Astrocyte of the hippocampus (primary cell): ENCODE data around the gene FRK.
"Not testable (repeated sequence)": the region's sequence is repeated elsewhere in the genome, so short reads cannot be mapped to it uniquely, and the experiment has no call there.

ENCODE experiments used
- DNase-seq: peaks from one replicate; pipeline ENCODE4 v3.0.0; 2011; ENCODE audit warnings: low read depth, low spot score

Gene FRK

DNA sequence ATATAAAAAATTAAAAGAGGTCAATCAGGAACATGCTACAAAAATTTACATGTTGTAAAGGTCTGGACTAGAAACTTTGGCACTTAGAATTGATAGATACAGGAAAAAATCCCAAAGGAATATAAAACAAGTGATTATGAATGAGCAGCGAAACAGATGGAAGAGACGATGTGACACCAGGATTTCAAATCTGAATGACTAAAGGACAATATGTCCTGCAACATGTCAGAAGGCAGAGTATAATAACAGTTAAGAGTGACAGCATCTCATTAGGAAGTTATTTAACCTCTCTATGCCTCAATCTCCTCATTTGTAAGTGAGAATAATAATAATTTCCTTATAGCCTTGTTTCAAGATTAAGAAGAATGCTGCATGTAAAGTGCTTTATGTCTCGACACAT is 50.3 kb downstream of the FRK start:
- no peak for DNase-seq

GRCh38 chr6:116008470-116009243 is 52.0 kb downstream of the FRK start:
- DNase-seq: peak; percentile 71

DNA sequence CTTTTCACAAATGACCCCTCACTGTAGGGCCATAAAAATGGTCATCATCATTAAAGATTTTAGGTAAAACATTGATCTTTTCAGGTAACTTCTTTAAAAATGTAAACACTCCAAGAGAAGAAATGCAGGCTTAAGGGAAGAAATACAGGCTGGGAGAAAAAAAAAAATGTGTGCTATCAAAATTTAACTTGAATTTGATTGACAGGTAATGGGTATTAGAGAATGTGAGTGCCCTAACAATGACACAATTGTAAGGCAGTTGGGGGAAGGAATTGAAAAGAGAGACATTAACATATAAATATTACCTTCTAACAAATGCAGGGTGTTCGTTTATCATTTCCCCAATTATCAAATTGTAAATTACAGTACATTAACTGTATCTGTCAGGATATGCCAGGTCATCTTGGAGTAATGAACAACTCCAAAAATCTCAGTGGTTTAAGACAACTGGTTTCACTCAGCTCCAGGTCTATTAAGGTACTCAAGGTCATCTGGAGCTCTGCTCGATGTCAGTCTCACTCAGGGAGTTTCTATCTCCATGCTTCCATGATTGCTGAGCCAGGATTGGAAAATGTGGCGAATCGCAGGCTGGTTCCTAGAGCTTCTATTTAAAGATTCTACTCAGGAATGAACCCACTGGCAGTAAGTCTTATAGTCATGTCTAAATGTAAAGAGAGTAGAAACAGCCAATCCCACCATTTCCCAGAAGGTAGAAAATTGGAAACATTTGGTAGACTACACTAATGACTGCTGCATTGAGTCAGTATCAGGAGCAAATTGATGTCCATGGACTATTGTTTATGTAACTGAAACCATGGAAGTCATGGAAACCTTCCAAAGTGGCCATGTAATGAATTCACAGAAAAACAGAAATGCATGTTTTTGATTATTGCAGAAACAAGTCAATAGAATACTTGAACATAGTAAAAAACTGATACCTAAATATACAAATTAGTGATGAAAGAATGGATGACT is 55.6 kb downstream of the FRK start:
- no peak for DNase-seq

DNA sequence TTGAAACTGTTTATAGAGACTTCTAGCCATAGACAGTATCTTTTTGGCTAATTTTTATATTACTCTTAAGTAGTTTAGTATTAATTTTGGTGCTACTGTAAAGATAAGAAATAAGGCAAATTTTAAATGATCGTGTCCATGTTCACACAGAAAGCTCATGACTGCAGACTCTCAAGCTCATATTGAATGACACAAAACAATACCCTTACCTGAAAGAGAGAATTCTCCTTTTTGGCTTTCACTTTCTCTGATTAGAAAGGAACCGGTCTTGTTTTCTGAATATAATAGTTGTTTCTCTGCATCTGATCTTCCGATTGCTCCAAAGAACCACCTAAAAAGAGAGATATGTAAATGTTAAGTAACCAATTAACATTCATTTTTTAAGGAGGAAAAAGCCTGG is 57.0 kb downstream of the FRK start:
- DNase-seq: no peak

GRCh38 chr6:116002756-116003155 is 57.9 kb downstream of the FRK start:
- no peak for DNase-seq

DNA sequence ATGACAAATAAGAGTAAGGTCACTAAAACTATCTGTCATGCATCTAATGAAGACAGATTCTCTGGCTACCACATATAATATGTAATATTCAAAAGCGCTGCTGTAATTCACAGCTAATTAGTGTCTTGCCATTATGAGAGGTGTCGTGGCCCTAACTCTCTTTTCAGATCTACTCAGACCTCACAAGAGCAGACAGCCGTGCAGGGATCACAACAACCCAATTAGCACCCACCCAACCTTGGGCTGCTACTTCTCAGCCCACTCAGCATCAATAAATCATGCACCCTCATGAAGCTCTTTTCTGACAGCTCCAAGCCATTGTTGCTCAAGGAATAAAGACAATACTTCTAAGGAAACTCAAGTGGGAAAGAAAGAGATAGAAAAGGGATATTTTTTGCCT is 61.5 kb downstream of the FRK start:
- DNase-seq: no peak

GRCh38 chr6:115997990-115998585 is 62.6 kb downstream of the FRK start:
- no peak for DNase-seq

DNA sequence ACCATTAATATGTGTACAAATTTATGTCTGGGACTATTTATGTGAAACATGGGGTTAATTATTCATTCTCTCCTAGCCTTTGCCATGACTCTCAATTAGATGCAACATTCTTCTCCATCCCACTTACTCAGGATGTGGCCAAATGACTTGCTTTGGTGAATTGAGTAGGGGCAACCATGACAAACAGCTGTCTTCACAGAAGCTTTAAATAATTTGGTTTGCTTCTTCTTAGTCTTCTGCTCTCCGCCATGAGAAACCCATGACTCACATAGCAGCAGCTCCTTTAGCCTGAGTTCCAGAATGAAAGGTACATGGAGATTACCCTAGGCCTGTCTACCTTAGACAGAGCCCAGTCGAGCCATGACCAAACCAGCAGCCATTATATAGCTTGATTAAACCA is 74.7 kb downstream of the FRK start:
- no peak for DNase-seq

DNA sequence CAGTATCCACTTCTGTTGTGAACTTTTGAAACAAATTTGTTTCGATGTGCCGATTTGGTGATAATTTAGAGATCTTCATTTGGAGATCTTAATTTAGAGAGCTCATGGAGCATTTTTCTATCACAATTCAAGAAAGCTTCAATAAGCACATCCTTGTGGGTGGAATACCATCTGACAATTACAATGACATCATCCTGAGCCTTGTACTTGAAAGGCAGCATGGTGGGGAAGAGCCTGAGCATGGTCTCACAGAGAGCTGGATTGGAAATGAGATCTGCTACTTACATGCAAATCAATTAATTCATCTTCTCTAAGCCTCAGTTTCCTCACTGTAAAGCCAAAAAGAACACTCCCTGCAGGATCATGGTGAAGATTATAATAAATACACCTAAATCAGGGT is 75.9 kb downstream of the FRK start:
- DNase-seq: no peak

- no peak for DNase-seq
Measured at GRCh38 chr6:115983998-115984397, 76.7 kb downstream of the FRK start.

DNA sequence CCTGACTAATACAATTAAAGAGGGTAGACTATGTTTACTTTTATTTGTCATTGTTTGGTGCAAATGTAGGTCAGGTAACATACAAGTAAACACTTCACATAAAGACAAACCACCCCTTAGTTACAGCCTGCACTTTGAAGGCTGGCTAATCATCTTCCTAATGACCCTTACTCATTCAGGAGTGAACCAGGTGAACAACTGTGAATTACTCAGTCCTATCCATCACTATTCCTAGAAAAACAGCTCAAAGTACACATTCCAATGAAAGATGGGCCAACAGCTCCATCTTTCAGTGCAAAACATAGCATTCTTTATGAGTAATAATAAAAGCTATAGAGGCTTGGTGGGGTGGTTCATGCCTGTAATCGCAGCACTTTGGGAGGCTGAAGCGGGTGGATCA is 78.2 kb downstream of the FRK start:
- no peak for DNase-seq

DNA sequence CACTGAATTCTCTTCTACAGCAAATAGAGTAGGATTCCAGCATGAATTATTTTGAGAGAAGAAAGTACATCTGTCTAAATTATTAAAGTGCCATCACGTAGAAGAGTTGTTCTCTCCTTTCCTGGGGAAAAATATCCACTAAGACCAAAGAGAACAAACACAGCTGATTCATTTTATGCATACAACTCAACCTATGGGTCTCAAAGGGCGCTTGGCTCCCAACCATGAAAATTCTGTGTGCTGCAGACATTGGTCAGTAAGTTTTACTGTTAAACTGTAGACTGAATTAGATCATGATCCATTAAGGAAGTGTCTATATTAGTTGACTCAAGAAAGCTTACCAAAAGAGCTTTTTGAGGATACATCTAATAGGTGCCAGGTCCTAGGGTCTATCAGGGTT is 83.5 kb downstream of the FRK start:
- no peak for DNase-seq

DNA sequence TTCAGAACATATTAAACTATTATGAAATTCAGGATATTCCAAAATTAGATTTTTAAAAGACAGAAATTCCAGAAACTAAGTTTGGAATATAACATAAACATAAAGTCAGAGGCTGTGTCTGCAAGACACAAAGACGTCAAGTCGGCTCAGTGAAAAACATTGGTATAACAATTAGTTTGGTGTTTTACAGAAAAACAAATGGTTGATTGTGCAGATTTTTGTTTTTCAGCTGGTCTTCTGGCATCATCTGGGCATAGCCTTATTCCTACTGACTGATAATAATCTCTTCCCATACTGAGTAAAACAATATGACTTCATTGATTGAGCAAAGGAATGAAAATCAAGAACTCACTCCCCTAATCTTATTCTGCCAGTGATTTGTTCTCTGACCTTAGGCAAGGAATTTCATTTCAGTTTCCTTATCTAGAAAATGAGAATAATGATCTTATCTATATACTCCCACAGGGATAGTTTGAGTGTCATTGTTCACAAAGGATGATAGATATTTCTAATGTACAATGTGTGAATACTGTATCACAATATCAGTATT is 84.3 kb downstream of the FRK start:
- no peak for DNase-seq

- DNase-seq: no peak
Measured at GRCh38 chr6:115972679-115973078, 88.0 kb downstream of the FRK start.

- no peak for DNase-seq
Measured at GRCh38 chr6:115971785-115972184, 88.9 kb downstream of the FRK start.

- no peak for DNase-seq
Measured at GRCh38 chr6:115969930-115970273, 90.8 kb downstream of the FRK start.

GRCh38 chr6:115969207-115969929 is 91.3 kb downstream of the FRK start:
- peak; percentile 10 for DNase-seq

GRCh38 chr6:115960286-115960685 is 100.4 kb downstream of the FRK start:
- DNase-seq: not testable (repeated sequence)

GRCh38 chr6:115958958-115959357 is 101.7 kb downstream of the FRK start:
- DNase-seq: no peak

- DNase-seq: no peak
Measured at GRCh38 chr6:115954740-115955139, 106.0 kb downstream of the FRK start.

DNA sequence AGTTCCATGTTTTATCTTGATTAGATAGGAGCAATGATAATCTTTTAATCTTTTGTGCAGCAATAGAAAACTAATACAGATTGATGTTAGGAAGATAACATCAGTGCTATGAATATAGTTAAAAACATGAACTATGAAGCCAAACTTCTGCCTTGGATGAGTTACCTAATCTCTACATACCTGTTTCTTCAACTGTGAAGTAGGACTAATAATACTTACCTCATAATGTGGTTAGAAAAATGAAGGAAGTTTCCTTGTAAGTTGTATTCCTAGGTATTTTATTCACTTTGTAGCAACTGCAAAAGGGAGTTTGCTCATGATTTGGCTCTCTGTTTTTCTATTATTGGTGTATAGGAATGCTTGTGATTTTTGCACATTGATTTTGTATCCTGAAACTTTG is 111.9 kb downstream of the FRK start:
- DNase-seq: no peak
